ENCODE results near the gene CCDC148. TPM values are rescaled to one million over a fixed set of nuclear protein-coding genes. Genes with fewer than 3 reads are reported as not detected.
A peak's percentile ranks its signal among the peaks of the same experiment; 100 is the strongest.

Gene CCDC148
- polyA plus RNA-seq, 1 experiment = 0.22 TPM

DNA sequence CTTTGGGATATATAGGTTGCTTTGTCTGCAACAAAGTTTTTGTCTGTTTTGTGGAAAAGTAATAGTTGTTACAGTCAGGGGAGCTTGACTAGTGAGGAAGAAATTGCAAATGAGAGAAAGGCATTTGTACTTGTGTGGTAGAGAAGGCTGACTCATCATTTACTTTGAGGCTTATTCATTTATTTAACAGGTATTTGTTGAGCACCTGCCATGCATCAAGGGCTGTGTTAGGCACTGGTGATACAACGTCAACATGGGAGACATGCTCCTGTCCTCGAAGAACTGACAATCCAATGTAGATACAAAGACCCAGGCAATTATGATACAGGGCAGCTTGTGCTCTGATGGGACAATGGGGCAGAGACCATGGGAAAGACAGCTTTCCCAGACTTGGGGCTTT lies 275.4 kb downstream of the CCDC148 start:
- H3K4me3 ChIP-seq (ENCODE audit: low read depth, low read length) = no peak overlapping the region
- DNase-seq (ENCODE audit: low read depth, low spot score) = no peak
- no peaks in the 10 kb centered on the region for H3K27me3 ChIP-seq (ENCODE audit: control insufficient read depth, insufficient read depth, low read length)
- no peaks in the 10 kb centered on the region for H3K9me3 ChIP-seq (ENCODE audit: control insufficient read depth, insufficient read depth, low read length)
- POLR2A ChIA-PET = no interaction called here
- H3K27ac ChIP-seq (ENCODE audit: low read depth, low read length) = no peak overlapping the region
- TF ChIP-seq, protein P1, sequence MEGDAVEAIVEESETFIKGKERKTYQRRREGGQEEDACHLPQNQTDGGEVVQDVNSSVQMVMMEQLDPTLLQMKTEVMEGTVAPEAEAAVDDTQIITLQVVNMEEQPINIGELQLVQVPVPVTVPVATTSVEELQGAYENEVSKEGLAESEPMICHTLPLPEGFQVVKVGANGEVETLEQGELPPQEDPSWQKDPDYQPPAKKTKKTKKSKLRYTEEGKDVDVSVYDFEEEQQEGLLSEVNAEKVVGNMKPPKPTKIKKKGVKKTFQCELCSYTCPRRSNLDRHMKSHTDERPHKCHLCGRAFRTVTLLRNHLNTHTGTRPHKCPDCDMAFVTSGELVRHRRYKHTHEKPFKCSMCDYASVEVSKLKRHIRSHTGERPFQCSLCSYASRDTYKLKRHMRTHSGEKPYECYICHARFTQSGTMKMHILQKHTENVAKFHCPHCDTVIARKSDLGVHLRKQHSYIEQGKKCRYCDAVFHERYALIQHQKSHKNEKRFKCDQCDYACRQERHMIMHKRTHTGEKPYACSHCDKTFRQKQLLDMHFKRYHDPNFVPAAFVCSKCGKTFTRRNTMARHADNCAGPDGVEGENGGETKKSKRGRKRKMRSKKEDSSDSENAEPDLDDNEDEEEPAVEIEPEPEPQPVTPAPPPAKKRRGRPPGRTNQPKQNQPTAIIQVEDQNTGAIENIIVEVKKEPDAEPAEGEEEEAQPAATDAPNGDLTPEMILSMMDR (IDR thresholded peaks at IDR 0.05; ENCODE audit: low read depth, low read length) = no peak
- CTCF ChIA-PET = interaction anchor here (0.7 to 5.3 kb wide), 2 partner anchors 9 to 572 kb away, joined by 4 to 73 read pairs; no protein-coding TSS in a partner anchor

GRCh38 chr2:158179660-158180059 lies 276.9 kb downstream of the CCDC148 start:
- Histone ChIP-seq H3K4me3 (ENCODE audit: low read depth, low read length) (no peak overlapping the region), H3K9me3 (ENCODE audit: control insufficient read depth, insufficient read depth, low read length) (no peaks in the 10 kb centered on the region), H3K27me3 (ENCODE audit: control insufficient read depth, insufficient read depth, low read length) (no peaks in the 10 kb centered on the region), H3K27ac (ENCODE audit: low read depth, low read length) (no peak overlapping the region)
- TF ChIP-seq, protein P1 (IDR thresholded peaks at IDR 0.05; ENCODE audit: low read depth, low read length) = peak; percentile 51
- DNase-seq (ENCODE audit: low read depth, low spot score) = no peak
- ChIA-PET CTCF (interaction anchor here (0.5 to 5.3 kb wide), 12 partner anchors 11 to 574 kb away, joined by 3 to 73 read pairs (median 6); no protein-coding TSS in a partner anchor), POLR2A (no interaction called here)

GRCh38 chr2:158178646-158179045 lies 277.9 kb downstream of the CCDC148 start:
- no peak for DNase-seq (ENCODE audit: low read depth, low spot score)
- ChIA-PET CTCF (interaction anchor here (0.6 to 5.3 kb wide), 5 partner anchors 430 to 575 kb away, joined by 3 to 73 read pairs (median 12); no protein-coding TSS in a partner anchor), POLR2A (no interaction called here)
- H3K9me3 ChIP-seq (ENCODE audit: control insufficient read depth, insufficient read depth, low read length) = no peaks in the 10 kb centered on the region
- H3K4me3 ChIP-seq (ENCODE audit: low read depth, low read length) = no peak overlapping the region
- no peak overlapping the region for H3K27ac ChIP-seq (ENCODE audit: low read depth, low read length)
- TF ChIP-seq, protein P1 (IDR thresholded peaks at IDR 0.05; ENCODE audit: low read depth, low read length) = no peak
- no peaks in the 10 kb centered on the region for H3K27me3 ChIP-seq (ENCODE audit: control insufficient read depth, insufficient read depth, low read length)

DNA sequence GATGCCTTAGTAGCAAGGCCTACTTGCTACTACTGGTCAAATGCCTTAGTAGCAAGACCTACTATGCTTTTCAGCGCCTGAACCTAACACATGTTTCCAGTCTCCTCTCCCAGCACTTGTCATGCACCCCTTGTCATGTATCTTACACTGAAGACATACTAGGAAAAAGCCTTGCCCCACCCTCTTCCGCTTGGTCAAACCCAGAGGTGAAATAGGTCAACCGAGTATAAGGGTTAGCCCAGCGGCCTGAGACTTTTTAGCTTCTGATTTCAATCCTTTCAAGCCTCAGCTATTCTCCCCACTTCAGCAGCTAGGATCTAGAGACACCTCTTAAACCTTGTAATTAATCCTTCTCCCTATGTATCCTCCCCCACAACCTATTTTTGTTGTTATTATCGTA lies 281.6 kb downstream of the CCDC148 start:
- CTCF ChIA-PET = interaction anchor here (0.8 to 1.5 kb wide), 2 partner anchors 571 to 579 kb away, joined by 3 read pairs; no protein-coding TSS in a partner anchor
- no peak for DNase-seq (ENCODE audit: low read depth, low spot score)
- Histone ChIP-seq H3K27ac (ENCODE audit: low read depth, low read length) (no peak overlapping the region), H3K4me3 (ENCODE audit: low read depth, low read length) (no peak overlapping the region), H3K9me3 (ENCODE audit: control insufficient read depth, insufficient read depth, low read length) (no peaks in the 10 kb centered on the region), H3K27me3 (ENCODE audit: control insufficient read depth, insufficient read depth, low read length) (no peaks in the 10 kb centered on the region)
- POLR2A ChIA-PET = no interaction called here
- TF ChIP-seq, protein P1 (IDR thresholded peaks at IDR 0.05; ENCODE audit: low read depth, low read length) = no peak

GRCh38 chr2:158174495-158174894 lies 282.1 kb downstream of the CCDC148 start:
- TF ChIP-seq, protein P1 (IDR thresholded peaks at IDR 0.05; ENCODE audit: low read depth, low read length) = no peak
- no peaks in the 10 kb centered on the region for H3K9me3 ChIP-seq (ENCODE audit: control insufficient read depth, insufficient read depth, low read length)
- no peak for DNase-seq (ENCODE audit: low read depth, low spot score)
- ChIA-PET CTCF (interaction anchor here (0.8 to 1.5 kb wide), 2 partner anchors 572 to 580 kb away, joined by 3 read pairs; no protein-coding TSS in a partner anchor), POLR2A (no interaction called here)
- no peak overlapping the region for H3K4me3 ChIP-seq (ENCODE audit: low read depth, low read length)
- H3K27ac ChIP-seq (ENCODE audit: low read depth, low read length) = no peak overlapping the region
- no peaks in the 10 kb centered on the region for H3K27me3 ChIP-seq (ENCODE audit: control insufficient read depth, insufficient read depth, low read length)
